Endometrial microvascular endothelial cells (primary cell): ENCODE measurements around the gene GNAZ. TPM values are rescaled to one million over a fixed set of nuclear protein-coding genes. Genes with fewer than 3 reads are reported as not detected.
"Not testable (repeated sequence)": the region's sequence is repeated elsewhere in the genome, so short reads cannot be mapped to it uniquely, and the experiment has no call there.

ENCODE experiments used
- in situ Hi-C: cut with HindIII; loops from 2 replicates; pipeline ENCODE4 v1.10.0; 2017; ENCODE audit warnings: low sequenced_read_pairs, low pct_unique_long_range_greater_than_20kb; ENCODE audit errors: inconsistent ontology term
- total RNA-seq: library from RNA; depleted of rRNA; stranded (reverse); fragments of >200 nt; gene quantifications from one replicate; pipeline ENCODE4 v1.2.3, GENCODE V29; 2015; ENCODE audit errors: inconsistent ontology term

GNAZ gene
- not detected for total RNA-seq

- in situ Hi-C loops, result no loop called here
Measured at GRCh38 chr22:23070418-23071229, at the start of gene GNAZ. Gene GNAZ (plus strand): TSS chr22:23070519. CDS start chr22:23095696, 25,177 bp downstream.

- in situ Hi-C loops, result no loop called here
Measured at GRCh38 chr22:23020659-23021293, 49.5 kb upstream of the GNAZ start.

- in situ Hi-C loops, result not testable (repeated sequence)
Measured at GRCh38 chr22:23021660-23022353, 48.5 kb upstream of the GNAZ start.

GRCh38 chr22:23023294-23023693, 47.0 kb upstream of the GNAZ start:
- in situ Hi-C loops, result no loop called here

- in situ Hi-C loops, result no loop called here
Measured at GRCh38 chr22:23026777-23027176, 43.5 kb upstream of the GNAZ start.

- in situ Hi-C loops, result not testable (repeated sequence)
Measured at GRCh38 chr22:23027849-23028248, 42.5 kb upstream of the GNAZ start.

- in situ Hi-C loops, result no loop called here
Measured at GRCh38 chr22:23029521-23030228, 40.6 kb upstream of the GNAZ start.

GRCh38 chr22:23031381-23031780, 38.9 kb upstream of the GNAZ start:
- in situ Hi-C loops, result no loop called here

- in situ Hi-C loops, result no loop called here
Measured at GRCh38 chr22:23031786-23032185, 38.5 kb upstream of the GNAZ start.

- in situ Hi-C loops, result no loop called here
Measured at GRCh38 chr22:23032658-23033057, 37.7 kb upstream of the GNAZ start.

GRCh38 chr22:23033116-23033905, 37.0 kb upstream of the GNAZ start:
- in situ Hi-C loops, result no loop called here

- in situ Hi-C loops, result no loop called here
Measured at GRCh38 chr22:23034621-23035556, 35.4 kb upstream of the GNAZ start.

GRCh38 chr22:23035557-23036277, 34.6 kb upstream of the GNAZ start:
- in situ Hi-C loops, result no loop called here

GRCh38 chr22:23036684-23037428, 33.5 kb upstream of the GNAZ start:
- in situ Hi-C loops, result no loop called here

GRCh38 chr22:23037429-23038333, 32.6 kb upstream of the GNAZ start:
- in situ Hi-C loops, result no loop called here
